ENCODE results near the gene PSMD8.

PSMD8 gene

DNA sequence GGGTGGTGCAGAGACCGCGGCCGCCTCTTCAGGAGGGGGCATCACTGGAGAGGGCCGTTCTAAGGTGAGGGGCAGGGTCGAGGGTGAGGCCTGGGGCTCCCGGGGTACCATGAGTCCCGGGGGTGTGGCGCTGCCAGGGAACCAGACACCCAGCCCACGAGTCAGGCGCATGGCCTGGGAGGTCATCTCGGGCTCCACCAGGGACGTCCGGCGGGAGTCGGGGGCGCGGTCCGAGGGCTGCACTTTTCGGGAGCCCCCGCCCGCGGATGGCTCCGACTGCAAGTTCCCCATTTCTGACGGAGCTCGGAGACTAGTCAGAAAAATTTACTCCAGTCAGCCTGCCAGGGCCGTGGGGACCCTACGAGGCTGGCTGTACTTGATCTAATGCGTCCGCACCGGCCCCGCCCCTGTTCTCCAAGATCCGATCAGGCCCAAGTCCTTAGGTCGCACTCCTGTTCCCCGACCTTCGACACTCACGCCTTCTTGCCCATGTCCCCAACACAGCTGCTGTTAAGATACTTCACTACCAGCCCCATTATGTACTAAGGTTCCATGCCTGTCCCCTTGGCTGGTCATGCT is 12.7 kb downstream of the PSMD8 start:
- DNase-seq = no peak
- H3K27me3 Mint-ChIP-seq (ENCODE audit: low read depth, poor library complexity) = peaks cover 32% of the 10 kb centered on the region
- H3K27ac Mint-ChIP-seq = peak overlapping the region; percentile 78
- H3K36me3 Mint-ChIP-seq (ENCODE audit: low read depth) = peaks cover 41% of the 10 kb centered on the region
- H3K4me1 Mint-ChIP-seq = peaks cover 31% of the 10 kb centered on the region
- H3K4me3 Mint-ChIP-seq = peak overlapping the region; percentile 86
- TF ChIP-seq, protein P1, sequence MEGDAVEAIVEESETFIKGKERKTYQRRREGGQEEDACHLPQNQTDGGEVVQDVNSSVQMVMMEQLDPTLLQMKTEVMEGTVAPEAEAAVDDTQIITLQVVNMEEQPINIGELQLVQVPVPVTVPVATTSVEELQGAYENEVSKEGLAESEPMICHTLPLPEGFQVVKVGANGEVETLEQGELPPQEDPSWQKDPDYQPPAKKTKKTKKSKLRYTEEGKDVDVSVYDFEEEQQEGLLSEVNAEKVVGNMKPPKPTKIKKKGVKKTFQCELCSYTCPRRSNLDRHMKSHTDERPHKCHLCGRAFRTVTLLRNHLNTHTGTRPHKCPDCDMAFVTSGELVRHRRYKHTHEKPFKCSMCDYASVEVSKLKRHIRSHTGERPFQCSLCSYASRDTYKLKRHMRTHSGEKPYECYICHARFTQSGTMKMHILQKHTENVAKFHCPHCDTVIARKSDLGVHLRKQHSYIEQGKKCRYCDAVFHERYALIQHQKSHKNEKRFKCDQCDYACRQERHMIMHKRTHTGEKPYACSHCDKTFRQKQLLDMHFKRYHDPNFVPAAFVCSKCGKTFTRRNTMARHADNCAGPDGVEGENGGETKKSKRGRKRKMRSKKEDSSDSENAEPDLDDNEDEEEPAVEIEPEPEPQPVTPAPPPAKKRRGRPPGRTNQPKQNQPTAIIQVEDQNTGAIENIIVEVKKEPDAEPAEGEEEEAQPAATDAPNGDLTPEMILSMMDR (IDR thresholded peaks at IDR 0.05) = no peak
- no peaks in the 10 kb centered on the region for H3K9me3 Mint-ChIP-seq

DNA sequence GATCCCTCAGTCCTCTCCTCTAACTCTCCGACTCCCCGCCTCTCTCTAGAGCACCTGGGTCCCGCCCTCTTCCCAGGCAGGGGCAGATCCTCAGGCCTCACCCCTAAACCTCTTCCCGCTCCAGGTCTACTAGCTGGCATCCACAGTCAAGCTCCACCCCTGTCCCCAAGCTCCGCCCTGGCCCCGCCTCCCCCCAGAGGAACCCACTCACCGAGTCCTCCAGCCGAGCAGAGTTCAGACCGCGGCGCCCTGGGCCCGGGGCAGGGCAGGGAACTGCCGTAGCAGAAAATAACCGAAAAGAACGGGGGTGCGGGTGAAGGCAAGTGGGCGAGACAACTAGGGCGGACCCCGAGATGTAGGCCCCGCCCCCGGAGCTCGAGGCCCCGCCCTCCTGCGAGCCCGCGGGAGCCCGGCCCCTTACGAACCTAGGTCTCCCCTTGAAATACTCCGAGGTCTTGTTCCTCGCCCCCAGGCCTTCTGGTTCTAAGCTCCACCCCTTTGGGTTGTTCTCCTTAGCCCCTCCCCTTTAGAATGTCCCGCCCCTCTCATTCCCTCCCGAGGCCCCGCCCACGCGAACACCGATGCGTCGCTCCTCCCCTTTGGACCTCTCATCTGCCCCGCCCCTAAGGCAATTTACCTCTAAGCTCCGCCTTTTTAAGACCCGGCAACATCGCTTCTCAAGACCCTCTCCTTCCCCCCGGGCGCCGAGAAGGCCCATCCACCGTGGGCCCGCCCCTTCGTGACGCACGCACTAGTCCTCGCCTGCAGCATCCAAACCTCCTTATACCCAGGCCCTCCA is 13.4 kb downstream of the PSMD8 start, which contains the start of gene GGN:
GGN (minus strand) TSS at position 485 of the 799 bp plus-strand sequence. CDS start 773 bp downstream, outside the sequence.
- no peaks in the 10 kb centered on the region for H3K9me3 Mint-ChIP-seq
- H3K27ac Mint-ChIP-seq = peak within 1 kb of the TSS; percentile 95
- peaks cover 32% of the 10 kb centered on the region for H3K27me3 Mint-ChIP-seq (ENCODE audit: low read depth, poor library complexity)
- TF ChIP-seq, protein P1 (IDR thresholded peaks at IDR 0.05) = no peak
- peak; percentile 97 for DNase-seq
- H3K4me1 Mint-ChIP-seq = peaks cover 38% of the 10 kb centered on the region
- peak within 1 kb of the TSS; percentile 90 for H3K4me3 Mint-ChIP-seq
- peaks cover 41% of the 10 kb centered on the region for H3K36me3 Mint-ChIP-seq (ENCODE audit: low read depth)

DNA sequence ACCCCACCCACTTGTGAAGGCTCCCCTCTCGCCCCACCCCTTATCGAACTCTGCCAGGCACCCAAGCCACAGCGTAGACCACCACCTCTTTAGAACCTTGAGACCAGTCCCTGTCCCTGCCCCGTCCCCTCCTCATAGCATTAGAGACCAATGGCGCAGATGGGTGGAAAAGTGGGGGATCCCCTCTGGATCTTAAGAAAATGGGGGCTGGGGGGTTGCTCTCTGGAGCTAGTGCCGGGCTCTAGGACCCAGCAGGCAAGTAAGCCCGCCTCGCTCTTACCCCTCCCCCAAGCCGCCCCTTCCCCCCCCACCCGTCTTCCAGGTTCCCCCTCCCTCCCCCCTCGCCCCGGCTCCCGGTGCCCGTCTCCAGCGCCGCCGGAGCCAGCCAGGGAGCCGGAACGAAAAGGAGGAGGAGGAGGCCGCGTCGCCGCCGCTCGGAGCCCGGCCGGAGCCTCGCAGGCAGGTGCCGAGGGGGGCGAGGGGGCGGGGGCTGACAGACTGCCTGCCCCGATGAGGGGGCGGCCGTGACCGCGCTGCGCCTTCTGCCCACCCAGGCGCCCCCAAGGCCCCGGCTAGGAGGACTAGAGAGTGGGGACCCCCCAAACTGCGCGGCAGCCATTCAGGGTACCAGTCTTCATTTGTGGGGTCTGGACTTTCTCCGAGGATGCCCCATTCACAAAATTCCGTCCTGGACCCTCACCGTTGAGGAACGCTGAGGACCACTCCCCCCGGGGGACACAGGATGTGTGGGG is 14.2 kb downstream of the PSMD8 start, which contains the start of gene SPRED3:
SPRED3 (plus strand) TSS at position 349 of the 752 bp plus-strand sequence. CDS start 1,606 bp downstream, outside the sequence.
- peaks cover 40% of the 10 kb centered on the region for H3K4me1 Mint-ChIP-seq
- TF ChIP-seq, protein P1 (IDR thresholded peaks at IDR 0.05) = no peak
- peak; percentile 79 for DNase-seq
- H3K27me3 Mint-ChIP-seq (ENCODE audit: low read depth, poor library complexity) = peaks cover 32% of the 10 kb centered on the region
- peak within 1 kb of the TSS; percentile 95 for H3K27ac Mint-ChIP-seq
- no peaks in the 10 kb centered on the region for H3K9me3 Mint-ChIP-seq
- peaks cover 38% of the 10 kb centered on the region for H3K36me3 Mint-ChIP-seq (ENCODE audit: low read depth)
- H3K4me3 Mint-ChIP-seq = peak within 1 kb of the TSS; percentile 90

DNA sequence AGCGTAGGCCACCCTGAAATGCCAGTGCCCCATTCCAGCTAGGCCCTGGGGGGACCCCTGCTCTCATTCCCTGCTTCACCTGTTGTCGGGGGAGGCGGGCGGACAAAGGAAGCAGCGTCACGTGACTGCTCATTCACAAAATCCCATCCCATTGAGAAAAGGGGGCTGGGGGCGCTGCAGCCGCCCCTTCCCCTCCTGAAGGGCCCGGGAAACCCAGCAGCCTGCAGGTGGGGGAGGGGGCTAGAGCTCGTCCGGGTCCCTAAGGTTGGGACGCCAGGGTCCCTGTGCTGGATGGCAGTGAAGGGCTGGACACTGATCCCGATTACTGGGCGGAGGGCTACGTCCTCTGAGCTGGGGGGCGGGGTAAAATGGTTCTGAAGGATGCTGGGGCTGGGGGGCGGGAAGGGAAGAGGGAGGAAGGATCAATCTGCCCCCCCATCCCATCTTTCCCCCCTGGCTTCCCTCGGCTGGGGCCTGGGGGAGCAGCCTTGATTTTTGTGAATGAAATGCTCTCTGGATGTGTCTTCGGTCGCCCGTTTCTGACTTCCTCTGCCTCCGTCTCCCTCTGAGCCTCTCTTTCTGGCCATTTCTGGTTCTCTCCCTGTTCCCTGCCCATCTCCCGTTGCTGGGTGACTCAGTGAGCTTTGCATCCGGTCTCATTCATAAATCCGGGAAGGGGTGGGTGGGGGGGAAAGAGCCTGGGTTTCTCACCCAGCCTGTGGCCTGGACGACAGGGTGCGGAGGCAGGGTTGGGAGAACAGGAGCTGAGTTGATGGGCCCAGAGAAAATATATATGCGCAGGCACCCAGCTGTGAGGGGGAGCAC is 14.9 kb downstream of the PSMD8 start:
- peaks cover 6% of the 10 kb centered on the region for H3K9me3 Mint-ChIP-seq
- TF ChIP-seq, protein P1 (IDR thresholded peaks at IDR 0.05) = no peak
- H3K27me3 Mint-ChIP-seq (ENCODE audit: low read depth, poor library complexity) = peaks cover 38% of the 10 kb centered on the region
- no peak overlapping the region for H3K27ac Mint-ChIP-seq
- H3K4me3 Mint-ChIP-seq = peak overlapping the region; percentile 90
- DNase-seq = peak; percentile 44
- H3K36me3 Mint-ChIP-seq (ENCODE audit: low read depth) = peaks cover 43% of the 10 kb centered on the region
- H3K4me1 Mint-ChIP-seq = peaks cover 47% of the 10 kb centered on the region
